ENCODE measurements around the gene BRPF1.

Gene BRPF1

DNA sequence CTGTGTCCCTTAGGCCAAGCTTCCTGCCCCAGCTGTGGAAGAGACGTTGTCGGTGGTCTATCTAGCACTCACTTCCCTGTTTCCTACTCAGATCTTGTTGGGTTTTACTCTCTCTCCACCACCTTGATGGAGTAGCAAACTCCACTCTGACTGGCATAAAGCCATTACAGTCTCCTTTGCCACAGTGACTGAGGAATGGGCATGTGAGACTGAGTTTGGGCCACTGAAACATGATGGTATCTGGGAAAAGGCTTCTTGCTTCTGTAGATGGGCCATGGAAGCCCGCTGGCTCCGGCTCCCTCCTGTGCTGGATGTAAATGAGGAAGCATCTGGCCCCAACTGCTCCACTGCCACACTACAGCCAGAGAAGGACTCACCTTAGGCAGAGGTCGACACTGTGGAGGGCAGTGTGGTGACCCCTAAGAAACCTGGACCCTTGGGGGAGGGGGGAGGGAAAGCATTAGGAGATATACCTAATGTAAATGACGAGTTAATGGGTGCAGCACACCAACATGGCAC is 47.6 kb downstream of the BRPF1 start:
- Histone ChIP-seq H3K4me1 (no peaks in the 10 kb centered on the region), H3K36me3 (no peaks in the 10 kb centered on the region), H3K4me3 (ENCODE audit: low read depth, low read length) (no peak overlapping the region), H3K27me3 (no peaks in the 10 kb centered on the region), H3K9me3 (no peaks in the 10 kb centered on the region)
- no peak for DNase-seq
- TF ChIP-seq, protein P1, sequence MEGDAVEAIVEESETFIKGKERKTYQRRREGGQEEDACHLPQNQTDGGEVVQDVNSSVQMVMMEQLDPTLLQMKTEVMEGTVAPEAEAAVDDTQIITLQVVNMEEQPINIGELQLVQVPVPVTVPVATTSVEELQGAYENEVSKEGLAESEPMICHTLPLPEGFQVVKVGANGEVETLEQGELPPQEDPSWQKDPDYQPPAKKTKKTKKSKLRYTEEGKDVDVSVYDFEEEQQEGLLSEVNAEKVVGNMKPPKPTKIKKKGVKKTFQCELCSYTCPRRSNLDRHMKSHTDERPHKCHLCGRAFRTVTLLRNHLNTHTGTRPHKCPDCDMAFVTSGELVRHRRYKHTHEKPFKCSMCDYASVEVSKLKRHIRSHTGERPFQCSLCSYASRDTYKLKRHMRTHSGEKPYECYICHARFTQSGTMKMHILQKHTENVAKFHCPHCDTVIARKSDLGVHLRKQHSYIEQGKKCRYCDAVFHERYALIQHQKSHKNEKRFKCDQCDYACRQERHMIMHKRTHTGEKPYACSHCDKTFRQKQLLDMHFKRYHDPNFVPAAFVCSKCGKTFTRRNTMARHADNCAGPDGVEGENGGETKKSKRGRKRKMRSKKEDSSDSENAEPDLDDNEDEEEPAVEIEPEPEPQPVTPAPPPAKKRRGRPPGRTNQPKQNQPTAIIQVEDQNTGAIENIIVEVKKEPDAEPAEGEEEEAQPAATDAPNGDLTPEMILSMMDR (IDR thresholded peaks at IDR 0.05; ENCODE audit: low read depth, low read length): no peak

DNA sequence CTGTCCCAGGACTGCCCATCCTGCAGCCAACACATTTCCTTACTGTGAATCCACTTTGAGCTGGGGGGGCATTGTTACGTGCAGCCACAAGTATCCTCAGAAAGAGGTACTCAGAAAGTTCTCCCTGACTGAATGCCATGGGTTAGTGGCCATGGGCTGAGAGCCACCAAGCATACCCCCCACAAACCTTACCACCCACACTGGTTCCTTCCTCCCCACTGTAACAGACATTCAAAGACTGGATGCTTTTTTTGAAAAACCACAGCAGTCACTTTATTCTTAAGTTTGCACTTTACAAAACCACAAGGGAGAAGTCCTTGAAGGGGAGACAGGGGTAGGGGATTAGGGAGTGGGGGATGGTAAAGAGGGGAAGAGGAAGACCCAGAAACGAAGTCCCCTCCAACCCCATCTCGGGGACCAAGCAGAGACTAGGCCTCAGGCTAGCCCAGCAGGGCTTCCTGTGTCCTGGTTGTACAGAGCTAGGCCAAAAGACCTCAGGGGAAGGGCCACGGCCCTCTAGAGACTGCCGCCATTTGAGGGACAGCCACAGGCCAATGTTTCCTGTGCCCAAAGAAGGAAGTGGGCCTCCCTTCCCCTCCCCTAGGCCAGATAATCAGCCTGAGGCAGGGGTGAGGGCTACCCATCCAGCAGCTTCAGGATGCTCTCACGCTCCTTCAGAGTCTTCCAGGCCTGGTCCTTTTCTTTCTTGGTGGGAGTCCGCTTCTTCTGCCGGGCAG is 48.4 kb downstream of the BRPF1 start:
- TF ChIP-seq, protein P1 (IDR thresholded peaks at IDR 0.05; ENCODE audit: low read depth, low read length): no peak
- Histone ChIP-seq H3K36me3 (no peaks in the 10 kb centered on the region), H3K4me3 (ENCODE audit: low read depth, low read length) (no peak overlapping the region), H3K4me1 (no peaks in the 10 kb centered on the region), H3K9me3 (no peaks in the 10 kb centered on the region), H3K27me3 (no peaks in the 10 kb centered on the region)
- no peak for DNase-seq

DNA sequence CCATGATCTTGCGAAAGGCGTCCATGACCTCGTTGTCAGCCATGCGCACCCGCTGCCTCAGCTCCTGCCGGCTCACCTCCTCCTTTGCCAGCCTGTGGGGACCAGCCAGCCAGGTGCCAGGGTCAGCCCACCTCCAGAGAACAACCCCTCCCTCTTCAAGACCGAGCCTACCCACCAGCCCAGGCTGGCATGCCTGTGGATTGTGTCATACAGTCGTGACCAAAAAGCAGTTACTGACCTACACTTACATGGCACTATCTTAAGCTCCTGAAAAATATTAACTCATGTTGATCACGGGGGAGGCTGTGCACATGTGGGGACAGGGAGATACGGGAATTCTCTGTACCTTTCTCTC is 48.9 kb downstream of the BRPF1 start:
- Histone ChIP-seq H3K36me3 (no peaks in the 10 kb centered on the region), H3K9me3 (no peaks in the 10 kb centered on the region), H3K27me3 (no peaks in the 10 kb centered on the region), H3K4me3 (ENCODE audit: low read depth, low read length) (no peak overlapping the region), H3K4me1 (peaks cover 1% of the 10 kb centered on the region; the same call in 1 of the 2 replicates)
- TF ChIP-seq, protein P1 (IDR thresholded peaks at IDR 0.05; ENCODE audit: low read depth, low read length): no peak
- DNase-seq: no peak

DNA sequence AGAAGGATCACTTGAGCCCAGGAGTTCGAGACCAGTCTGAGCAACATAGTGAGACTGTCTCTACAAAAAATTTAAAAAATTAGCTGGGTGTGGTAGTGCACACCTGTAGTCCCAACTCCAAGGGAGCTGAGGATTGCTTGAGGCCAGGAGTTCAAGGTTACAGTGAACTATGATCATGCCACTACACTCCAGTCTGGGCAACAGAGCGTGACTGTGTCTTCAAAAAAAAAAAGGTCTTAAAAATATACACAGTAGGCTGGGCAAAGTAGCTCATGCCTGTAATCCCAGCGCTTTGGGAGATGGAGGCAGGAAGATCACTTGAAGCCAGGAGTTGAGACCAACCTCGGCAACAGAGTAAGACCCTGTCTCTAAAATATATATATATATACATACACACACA is 49.4 kb downstream of the BRPF1 start:
- TF ChIP-seq, protein P1 (IDR thresholded peaks at IDR 0.05; ENCODE audit: low read depth, low read length): no peak
- H3K4me3 ChIP-seq (ENCODE audit: low read depth, low read length): no peak overlapping the region
- H3K36me3 ChIP-seq: no peaks in the 10 kb centered on the region
- no peaks in the 10 kb centered on the region for H3K9me3 ChIP-seq
- peaks cover 3% of the 10 kb centered on the region; the same call in 1 of the 2 replicates for H3K4me1 ChIP-seq
- no peaks in the 10 kb centered on the region for H3K27me3 ChIP-seq
- no peak for DNase-seq

DNA sequence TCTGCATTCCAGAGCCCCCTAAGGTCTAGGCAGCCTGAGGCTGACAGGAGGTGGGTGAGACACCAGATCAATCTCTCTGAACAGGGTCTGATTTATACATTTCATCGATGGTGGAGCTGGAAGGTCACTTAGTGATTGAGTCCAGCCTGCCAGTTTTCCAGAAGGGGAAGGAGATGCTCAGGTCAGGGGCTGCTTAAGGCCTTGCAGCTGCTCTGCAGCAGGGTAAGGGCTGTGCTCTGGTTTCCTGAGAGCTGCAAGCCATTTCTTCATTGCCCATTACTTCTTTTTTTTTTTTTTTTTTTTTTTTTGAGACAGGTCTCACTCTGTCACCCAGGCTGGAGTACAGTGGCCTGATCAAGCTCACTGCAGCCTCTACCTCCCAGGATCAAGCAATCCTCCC is 50.0 kb downstream of the BRPF1 start:
- TF ChIP-seq, protein P1 (IDR thresholded peaks at IDR 0.05; ENCODE audit: low read depth, low read length): no peak
- no peak for DNase-seq
- H3K4me3 ChIP-seq (ENCODE audit: low read depth, low read length): no peak overlapping the region
- H3K36me3 ChIP-seq: no peaks in the 10 kb centered on the region
- peaks cover 3% of the 10 kb centered on the region; the same call in 1 of the 2 replicates for H3K4me1 ChIP-seq
- H3K9me3 ChIP-seq: no peaks in the 10 kb centered on the region
- H3K27me3 ChIP-seq: no peaks in the 10 kb centered on the region

DNA sequence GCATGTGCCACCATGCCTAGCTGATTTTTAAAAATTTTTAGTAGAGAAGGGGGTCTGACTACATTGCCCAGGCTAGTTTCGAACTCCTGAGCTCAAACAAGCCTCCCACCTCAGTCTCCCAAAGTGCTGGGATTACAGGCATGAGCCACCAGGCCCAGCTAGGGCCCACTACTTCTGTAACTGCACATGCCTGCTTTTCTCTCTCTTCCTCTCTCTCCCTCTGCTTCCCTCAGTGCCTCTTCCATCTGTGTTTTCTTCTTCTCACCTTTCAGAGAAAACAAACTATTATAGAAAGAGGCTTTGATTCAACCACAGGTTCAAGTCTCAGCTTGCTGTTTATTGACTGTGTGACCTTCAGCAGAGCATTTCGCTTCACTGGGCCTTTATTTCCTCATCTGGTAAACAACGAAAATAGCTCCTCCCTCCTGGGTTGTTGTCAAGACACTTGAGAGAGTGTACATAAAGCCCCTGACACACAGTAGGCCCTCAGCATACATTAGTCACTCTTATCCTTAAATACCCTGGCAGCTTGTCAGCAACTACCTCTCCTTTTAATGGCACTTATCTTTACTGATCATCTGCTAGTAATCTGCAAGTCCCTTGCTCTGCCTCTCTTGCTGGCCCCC is 50.6 kb downstream of the BRPF1 start:
- Histone ChIP-seq H3K27me3 (no peaks in the 10 kb centered on the region), H3K9me3 (no peaks in the 10 kb centered on the region), H3K4me3 (ENCODE audit: low read depth, low read length) (no peak overlapping the region), H3K36me3 (no peaks in the 10 kb centered on the region), H3K4me1 (peaks cover 3% of the 10 kb centered on the region; the same call in 1 of the 2 replicates)
- DNase-seq: no peak
- TF ChIP-seq, protein P1 (IDR thresholded peaks at IDR 0.05; ENCODE audit: low read depth, low read length): no peak
